CD1c-positive myeloid dendritic cell (primary cell): ENCODE results near the gene PLA2G4D.

Experiments used
- DNase-seq: peaks from one replicate; pipeline ENCODE4 v3.0.0-alpha.2; 2016; ENCODE audit errors: extremely low spot score

Gene PLA2G4D

GRCh38 chr15:42073418-42073817 is 20.9 kb downstream of the PLA2G4D start:
- no peak for DNase-seq

- no peak for DNase-seq
Measured at GRCh38 chr15:42072141-42072685, 22.1 kb downstream of the PLA2G4D start.

- DNase-seq: no peak
Measured at GRCh38 chr15:42071717-42072116, 22.6 kb downstream of the PLA2G4D start.

- DNase-seq: no peak
Measured at GRCh38 chr15:42070976-42071350, 23.4 kb downstream of the PLA2G4D start.

- DNase-seq: no peak
Measured at GRCh38 chr15:42070279-42070975, 23.9 kb downstream of the PLA2G4D start.

GRCh38 chr15:42069496-42070278 is 24.7 kb downstream of the PLA2G4D start:
- no peak for DNase-seq

GRCh38 chr15:42069025-42069424 is 25.3 kb downstream of the PLA2G4D start:
- DNase-seq: no peak

- DNase-seq: no peak
Measured at GRCh38 chr15:42068601-42069000, 25.8 kb downstream of the PLA2G4D start.

- no peak for DNase-seq
Measured at GRCh38 chr15:42066764-42067415, 27.5 kb downstream of the PLA2G4D start.

GRCh38 chr15:42065468-42065867 is 28.9 kb downstream of the PLA2G4D start:
- no peak for DNase-seq

- DNase-seq: no peak
Measured at GRCh38 chr15:42065033-42065432, 29.3 kb downstream of the PLA2G4D start.

- no peak for DNase-seq
Measured at GRCh38 chr15:42064271-42064670, 30.1 kb downstream of the PLA2G4D start.

- no peak for DNase-seq
Measured at GRCh38 chr15:42063122-42063848, 31.1 kb downstream of the PLA2G4D start.

- DNase-seq: no peak
Measured at GRCh38 chr15:42062284-42062806, 32.0 kb downstream of the PLA2G4D start.

GRCh38 chr15:42060797-42061196 is 33.6 kb downstream of the PLA2G4D start:
- no peak for DNase-seq

GRCh38 chr15:42060477-42060763 is 33.9 kb downstream of the PLA2G4D start:
- no peak for DNase-seq

GRCh38 chr15:42059661-42060476 is 34.5 kb downstream of the PLA2G4D start:
- DNase-seq: peak; percentile 75

GRCh38 chr15:42058791-42059190 is 35.6 kb downstream of the PLA2G4D start:
- no peak for DNase-seq

GRCh38 chr15:42057799-42058646 is 36.3 kb downstream of the PLA2G4D start:
- no peak for DNase-seq
